ENCODE results near the gene CYP1A2. TPM values are rescaled to one million over a fixed set of nuclear protein-coding genes. Genes with fewer than 3 reads are reported as not detected.

The CYP1A2 gene
- total RNA-seq (not detected), polyA plus RNA-seq (not detected)

GRCh38 chr15:74748322-74748946 is at the start of gene CYP1A2:
TSS of gene CYP1A2 (plus strand) at chr15:74748845. CDS start at chr15:74749739, 894 bp downstream.
- Mint-ChIP-seq H3K9me3 (peaks cover 0 to 1% (median 0%) of the 10 kb centered on the region in 7 donors), H3K27ac (no peak within 1 kb of the TSS), H3K27me3 (peaks cover 11% of the 10 kb centered on the region), H3K4me1 (no peaks in the 10 kb centered on the region), H3K36me3 (no peaks in the 10 kb centered on the region), H3K4me3 (no peak within 1 kb of the TSS)
- H3K4me3 ChIP-seq (ENCODE audit: low read depth, low read length), result no peak within 1 kb of the TSS
- ATAC-seq (ENCODE audit: low read depth in 2 of 2) (no peak), DNase-seq (no peak)
- no peaks in the 10 kb centered on the region for H3K36me3 ChIP-seq (ENCODE audit: control insufficient read depth, insufficient read depth, low read length)
- H3K27ac ChIP-seq (ENCODE audit: insufficient read depth, low read length, poor library complexity, severe bottlenecking), result no peak within 1 kb of the TSS
- H3K27me3 ChIP-seq (ENCODE audit: control insufficient read depth, insufficient read depth, low read length), result peaks cover 3% of the 10 kb centered on the region
- no peaks in the 10 kb centered on the region for H3K4me1 ChIP-seq (ENCODE audit: control insufficient read depth, insufficient read depth, low read length, poor library complexity, severe bottlenecking)
- H3K9me3 ChIP-seq (ENCODE audit: control insufficient read depth in 2 of 2, low read length in 2 of 2), result no peaks in the 10 kb centered on the region

- Mint-ChIP-seq H3K9me3 (peaks cover 0 to 1% (median 0%) of the 10 kb centered on the region in 7 donors), H3K36me3 (no peaks in the 10 kb centered on the region), H3K4me1 (peaks cover 0 to 5% (median 4%) of the 10 kb centered on the region in 4 donors), H3K4me3 (no peak overlapping the region), H3K27me3 (peaks cover 52% of the 10 kb centered on the region), H3K27ac (no peak overlapping the region)
- no peak overlapping the region for H3K27ac ChIP-seq (ENCODE audit: insufficient read depth, low read length, poor library complexity, severe bottlenecking)
- no peaks in the 10 kb centered on the region for H3K9me3 ChIP-seq (ENCODE audit: control insufficient read depth in 2 of 2, low read length in 2 of 2)
- no peaks in the 10 kb centered on the region for H3K36me3 ChIP-seq (ENCODE audit: control insufficient read depth, insufficient read depth, low read length)
- H3K4me3 ChIP-seq (ENCODE audit: low read depth, low read length), result no peak overlapping the region
- peaks cover 2% of the 10 kb centered on the region for H3K27me3 ChIP-seq (ENCODE audit: control insufficient read depth, insufficient read depth, low read length)
- DNase-seq (no peak), ATAC-seq (ENCODE audit: low read depth in 2 of 2) (no peak)
- no peaks in the 10 kb centered on the region for H3K4me1 ChIP-seq (ENCODE audit: control insufficient read depth, insufficient read depth, low read length, poor library complexity, severe bottlenecking)
Observed at GRCh38 chr15:74709011-74709410, 39.6 kb upstream of the CYP1A2 start.

- Mint-ChIP-seq H3K27me3 (peaks cover 46% of the 10 kb centered on the region), H3K36me3 (no peaks in the 10 kb centered on the region), H3K4me3 (no peak overlapping the region), H3K4me1 (peaks cover 0 to 5% (median 4%) of the 10 kb centered on the region in 4 donors), H3K27ac (peak overlapping the region in 1 of 3 donors; percentile 74), H3K9me3 (peaks cover 0 to 1% (median 0%) of the 10 kb centered on the region in 7 donors)
- Histone ChIP-seq H3K27ac (ENCODE audit: insufficient read depth, low read length, poor library complexity, severe bottlenecking) (no peak overlapping the region), H3K36me3 (ENCODE audit: control insufficient read depth, insufficient read depth, low read length) (no peaks in the 10 kb centered on the region), H3K4me1 (ENCODE audit: control insufficient read depth, insufficient read depth, low read length, poor library complexity, severe bottlenecking) (no peaks in the 10 kb centered on the region), H3K27me3 (ENCODE audit: control insufficient read depth, insufficient read depth, low read length) (peaks cover 2% of the 10 kb centered on the region), H3K9me3 (ENCODE audit: control insufficient read depth in 2 of 2, low read length in 2 of 2) (no peaks in the 10 kb centered on the region), H3K4me3 (ENCODE audit: low read depth, low read length) (no peak overlapping the region)
- ATAC-seq (ENCODE audit: low read depth in 2 of 2) (no peak), DNase-seq (no peak)
Observed at GRCh38 chr15:74709892-74710291, 38.8 kb upstream of the CYP1A2 start.

GRCh38 chr15:74710319-74711094 is 38.1 kb upstream of the CYP1A2 start:
- Histone ChIP-seq H3K9me3 (ENCODE audit: control insufficient read depth in 2 of 2, low read length in 2 of 2) (no peaks in the 10 kb centered on the region), H3K4me3 (ENCODE audit: low read depth, low read length) (no peak overlapping the region), H3K4me1 (ENCODE audit: control insufficient read depth, insufficient read depth, low read length, poor library complexity, severe bottlenecking) (no peaks in the 10 kb centered on the region), H3K27ac (ENCODE audit: insufficient read depth, low read length, poor library complexity, severe bottlenecking) (no peak overlapping the region), H3K36me3 (ENCODE audit: control insufficient read depth, insufficient read depth, low read length) (no peaks in the 10 kb centered on the region), H3K27me3 (ENCODE audit: control insufficient read depth, insufficient read depth, low read length) (peaks cover 2% of the 10 kb centered on the region)
- Mint-ChIP-seq H3K36me3 (no peaks in the 10 kb centered on the region), H3K27me3 (peaks cover 40% of the 10 kb centered on the region), H3K27ac (peak overlapping the region in 1 of 3 donors; percentile 74), H3K4me3 (no peak overlapping the region), H3K9me3 (peaks cover 0 to 1% (median 0%) of the 10 kb centered on the region in 7 donors), H3K4me1 (peaks cover 0 to 5% (median 4%) of the 10 kb centered on the region in 4 donors)
- no peak for DNase-seq
- ATAC-seq (ENCODE audit: low read depth in 2 of 2), result no peak

- Histone ChIP-seq H3K36me3 (ENCODE audit: control insufficient read depth, insufficient read depth, low read length) (no peaks in the 10 kb centered on the region), H3K4me3 (ENCODE audit: low read depth, low read length) (no peak overlapping the region), H3K27ac (ENCODE audit: insufficient read depth, low read length, poor library complexity, severe bottlenecking) (no peak overlapping the region), H3K27me3 (ENCODE audit: control insufficient read depth, insufficient read depth, low read length) (no peaks in the 10 kb centered on the region), H3K4me1 (ENCODE audit: control insufficient read depth, insufficient read depth, low read length, poor library complexity, severe bottlenecking) (no peaks in the 10 kb centered on the region), H3K9me3 (ENCODE audit: control insufficient read depth in 2 of 2, low read length in 2 of 2) (no peaks in the 10 kb centered on the region)
- H3K27ac Mint-ChIP-seq, result no peak overlapping the region
- no peaks in the 10 kb centered on the region for H3K36me3 Mint-ChIP-seq
- peaks cover 0 to 5% (median 4%) of the 10 kb centered on the region in 4 donors for H3K4me1 Mint-ChIP-seq
- peaks cover 34% of the 10 kb centered on the region for H3K27me3 Mint-ChIP-seq
- no peak for DNase-seq
- no peak for ATAC-seq (ENCODE audit: low read depth in 2 of 2)
- peaks cover 0 to 1% (median 0%) of the 10 kb centered on the region in 7 donors for H3K9me3 Mint-ChIP-seq
- H3K4me3 Mint-ChIP-seq, result no peak overlapping the region
Observed at GRCh38 chr15:74712311-74712710, 36.3 kb upstream of the CYP1A2 start.

- no peak overlapping the region for H3K4me3 ChIP-seq (ENCODE audit: low read depth, low read length)
- Mint-ChIP-seq H3K4me1 (no peaks in the 10 kb centered on the region), H3K27ac (no peak overlapping the region), H3K4me3 (no peak overlapping the region), H3K36me3 (no peaks in the 10 kb centered on the region), H3K27me3 (peaks cover 17% of the 10 kb centered on the region), H3K9me3 (peaks cover 0 to 1% (median 0%) of the 10 kb centered on the region in 7 donors)
- H3K9me3 ChIP-seq (ENCODE audit: control insufficient read depth in 2 of 2, low read length in 2 of 2), result no peaks in the 10 kb centered on the region
- no peaks in the 10 kb centered on the region for H3K4me1 ChIP-seq (ENCODE audit: control insufficient read depth, insufficient read depth, low read length, poor library complexity, severe bottlenecking)
- no peak overlapping the region for H3K27ac ChIP-seq (ENCODE audit: insufficient read depth, low read length, poor library complexity, severe bottlenecking)
- no peak for DNase-seq
- no peaks in the 10 kb centered on the region for H3K36me3 ChIP-seq (ENCODE audit: control insufficient read depth, insufficient read depth, low read length)
- ATAC-seq (ENCODE audit: low read depth in 2 of 2), result no peak
- H3K27me3 ChIP-seq (ENCODE audit: control insufficient read depth, insufficient read depth, low read length), result no peaks in the 10 kb centered on the region
Observed at GRCh38 chr15:74716651-74717050, 32.0 kb upstream of the CYP1A2 start.

- Mint-ChIP-seq H3K4me3 (no peak overlapping the region), H3K27me3 (peaks cover 39% of the 10 kb centered on the region), H3K9me3 (no peaks in the 10 kb centered on the region), H3K27ac (no peak overlapping the region), H3K36me3 (no peaks in the 10 kb centered on the region), H3K4me1 (peaks cover 0 to 13% (median 4%) of the 10 kb centered on the region in 4 donors)
- H3K27me3 ChIP-seq (ENCODE audit: control insufficient read depth, insufficient read depth, low read length), result no peaks in the 10 kb centered on the region
- no peak overlapping the region for H3K27ac ChIP-seq (ENCODE audit: insufficient read depth, low read length, poor library complexity, severe bottlenecking)
- H3K9me3 ChIP-seq (ENCODE audit: control insufficient read depth in 2 of 2, low read length in 2 of 2), result no peaks in the 10 kb centered on the region
- DNase-seq (no peak), ATAC-seq (ENCODE audit: low read depth in 2 of 2) (no peak)
- H3K36me3 ChIP-seq (ENCODE audit: control insufficient read depth, insufficient read depth, low read length), result no peaks in the 10 kb centered on the region
- no peak overlapping the region for H3K4me3 ChIP-seq (ENCODE audit: low read depth, low read length)
- H3K4me1 ChIP-seq (ENCODE audit: control insufficient read depth, insufficient read depth, low read length, poor library complexity, severe bottlenecking), result peaks cover 11% of the 10 kb centered on the region
Observed at GRCh38 chr15:74722591-74722990, 26.1 kb upstream of the CYP1A2 start.

Data from CD4-positive, CD25-positive, alpha-beta regulatory T cell (primary cell).